SJCRH30 (cell line): Measurements from ENCODE around the gene ASB2. TPM values are rescaled to one million over a fixed set of nuclear protein-coding genes. Genes with fewer than 3 reads are reported as not detected.

Experiments
- DNase-seq, 2 experiments: peaks; one replicate each; pipeline ENCODE4 v3.0.0-alpha.2; 2015 to 2020
- H3K27ac ChIP-seq: fragments of 250-450 bp; sonication (Bioruptor Pico); 2 replicates; pipeline ENCODE4 v1.5.1; 2020; ENCODE audit warnings: mild to moderate bottlenecking, moderate library complexity
- H3K27me3 ChIP-seq: fragments of 250-450 bp; sonication (Bioruptor Pico); 2 replicates; pipeline ENCODE4 v1.5.1; 2020; ENCODE audit warnings: mild to moderate bottlenecking, moderate library complexity
- H3K36me3 ChIP-seq: fragments of 250-450 bp; sonication (Bioruptor Pico); 2 replicates; pipeline ENCODE4 v1.5.1; 2020; ENCODE audit warnings: mild to moderate bottlenecking, moderate library complexity
- H3K4me1 ChIP-seq: fragments of 250-450 bp; sonication (Bioruptor Pico); 2 replicates; pipeline ENCODE4 v1.5.1; 2020; ENCODE audit warnings: mild to moderate bottlenecking, moderate library complexity
- H3K4me3 ChIP-seq: fragments of 250-450 bp; sonication (Bioruptor Pico); 2 replicates; pipeline ENCODE4 v1.5.1; 2020; ENCODE audit warnings: mild to moderate bottlenecking, moderate library complexity
- H3K9me3 ChIP-seq: fragments of 250-450 bp; sonication (Bioruptor Pico); replicated peaks from 2 replicates; pipeline ENCODE4 v1.5.1; 2020; ENCODE audit warnings: mild to moderate bottlenecking, moderate library complexity
- total RNA-seq: library from RNA; depleted of rRNA; stranded (reverse); fragments of >200 nt; shearing (Covaris generic); gene quantifications from 2 replicates; pipeline ENCODE4 v1.2.3, GENCODE V29; 2014; rRNA removed

The ASB2 gene, protein sequence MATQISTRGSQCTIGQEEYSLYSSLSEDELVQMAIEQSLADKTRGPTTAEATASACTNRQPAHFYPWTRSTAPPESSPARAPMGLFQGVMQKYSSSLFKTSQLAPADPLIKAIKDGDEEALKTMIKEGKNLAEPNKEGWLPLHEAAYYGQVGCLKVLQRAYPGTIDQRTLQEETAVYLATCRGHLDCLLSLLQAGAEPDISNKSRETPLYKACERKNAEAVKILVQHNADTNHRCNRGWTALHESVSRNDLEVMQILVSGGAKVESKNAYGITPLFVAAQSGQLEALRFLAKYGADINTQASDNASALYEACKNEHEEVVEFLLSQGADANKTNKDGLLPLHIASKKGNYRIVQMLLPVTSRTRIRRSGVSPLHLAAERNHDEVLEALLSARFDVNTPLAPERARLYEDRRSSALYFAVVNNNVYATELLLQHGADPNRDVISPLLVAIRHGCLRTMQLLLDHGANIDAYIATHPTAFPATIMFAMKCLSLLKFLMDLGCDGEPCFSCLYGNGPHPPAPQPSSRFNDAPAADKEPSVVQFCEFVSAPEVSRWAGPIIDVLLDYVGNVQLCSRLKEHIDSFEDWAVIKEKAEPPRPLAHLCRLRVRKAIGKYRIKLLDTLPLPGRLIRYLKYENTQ
- total RNA-seq: 2.3 and 2.4 TPM in 2 replicates

DNA sequence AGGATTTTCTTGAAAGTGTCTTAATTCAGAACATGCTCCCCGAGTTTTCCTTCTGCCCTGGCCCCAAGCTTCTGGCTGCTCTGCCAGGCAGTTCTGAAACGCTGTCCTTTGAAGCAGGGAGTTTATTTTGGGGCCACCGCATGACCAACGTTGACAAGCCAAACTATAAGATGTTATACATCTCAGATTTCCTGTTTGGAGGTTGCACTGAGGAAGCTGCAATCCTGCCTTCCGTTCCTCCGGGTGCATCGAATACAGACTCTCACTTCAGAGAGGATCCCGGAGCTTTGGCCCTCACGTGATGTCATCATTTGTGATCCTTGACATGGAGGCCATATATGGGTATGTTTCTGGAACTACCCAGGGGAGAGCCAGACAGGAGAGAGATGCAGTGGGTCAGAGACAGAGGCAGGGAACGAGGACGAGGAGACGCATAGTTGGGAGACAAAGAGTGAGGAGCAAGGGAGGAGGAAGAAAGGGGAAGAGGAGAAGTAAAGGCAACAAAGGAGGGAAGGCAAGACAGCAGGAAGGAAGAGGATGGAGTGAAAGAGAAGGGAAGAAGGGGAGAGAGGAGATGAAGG is at the start of gene ASB2:
TSS of gene ASB2 (minus strand) at position 94 of the 581 bp plus-strand sequence. CDS start 12,031 bp downstream, outside the sequence.
- Histone ChIP-seq H3K36me3 (no peaks in the 10 kb centered on the region), H3K4me3 (no peak within 1 kb of the TSS), H3K9me3 (no peaks in the 10 kb centered on the region), H3K27me3 (no peaks in the 10 kb centered on the region), H3K27ac (no peak within 1 kb of the TSS), H3K4me1 (peaks cover 36% of the 10 kb centered on the region)
- DNase-seq: no peak

DNA sequence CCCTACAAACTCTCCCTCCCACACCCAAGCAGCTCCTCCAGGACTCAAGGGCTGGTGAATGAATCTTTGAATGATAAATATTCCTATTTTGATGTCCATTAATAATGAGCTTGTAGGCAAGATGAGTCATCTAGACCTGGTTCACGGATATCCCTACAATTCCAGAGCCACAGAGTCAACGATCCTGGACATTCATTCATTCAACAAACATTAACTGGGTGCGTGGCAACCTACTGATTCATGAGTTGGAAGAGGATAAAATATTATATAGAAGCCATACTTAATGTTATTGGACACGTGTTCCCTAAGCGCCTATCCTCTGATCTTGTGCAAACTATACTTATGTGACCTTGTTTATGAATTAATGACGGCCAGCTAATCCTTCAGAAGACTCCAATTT is 49.4 kb upstream of the ASB2 start:
- DNase-seq: no peak
- Histone ChIP-seq H3K4me3 (no peak overlapping the region), H3K9me3 (no peaks in the 10 kb centered on the region), H3K36me3 (no peaks in the 10 kb centered on the region), H3K27ac (no peak overlapping the region), H3K27me3 (peaks cover 5% of the 10 kb centered on the region; the same call in 1 of the 2 replicates), H3K4me1 (no peaks in the 10 kb centered on the region)

DNA sequence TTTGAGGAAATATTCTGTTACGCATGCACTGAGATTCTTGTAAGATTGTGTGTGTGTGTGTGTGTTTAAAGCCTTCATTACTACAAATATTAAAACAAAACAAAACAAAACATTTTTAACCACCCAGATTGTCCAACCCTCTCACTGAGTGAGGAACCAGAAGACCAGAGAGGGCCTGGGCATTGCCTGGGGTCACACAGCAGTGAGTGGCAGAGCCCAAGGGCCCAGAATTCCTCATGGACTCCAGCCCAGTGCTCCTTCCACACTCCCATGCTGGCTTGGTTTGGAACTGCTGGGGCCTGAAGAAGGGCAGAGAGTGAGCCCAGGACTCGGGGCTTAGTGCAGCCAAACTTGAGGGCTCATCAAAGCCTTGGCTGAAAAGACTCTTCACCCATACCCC is 48.2 kb upstream of the ASB2 start:
- Histone ChIP-seq H3K27ac (no peak overlapping the region), H3K9me3 (no peaks in the 10 kb centered on the region), H3K27me3 (peaks cover 5% of the 10 kb centered on the region; the same call in 1 of the 2 replicates), H3K4me3 (no peak overlapping the region), H3K4me1 (no peaks in the 10 kb centered on the region), H3K36me3 (no peaks in the 10 kb centered on the region)
- DNase-seq: no peak

DNA sequence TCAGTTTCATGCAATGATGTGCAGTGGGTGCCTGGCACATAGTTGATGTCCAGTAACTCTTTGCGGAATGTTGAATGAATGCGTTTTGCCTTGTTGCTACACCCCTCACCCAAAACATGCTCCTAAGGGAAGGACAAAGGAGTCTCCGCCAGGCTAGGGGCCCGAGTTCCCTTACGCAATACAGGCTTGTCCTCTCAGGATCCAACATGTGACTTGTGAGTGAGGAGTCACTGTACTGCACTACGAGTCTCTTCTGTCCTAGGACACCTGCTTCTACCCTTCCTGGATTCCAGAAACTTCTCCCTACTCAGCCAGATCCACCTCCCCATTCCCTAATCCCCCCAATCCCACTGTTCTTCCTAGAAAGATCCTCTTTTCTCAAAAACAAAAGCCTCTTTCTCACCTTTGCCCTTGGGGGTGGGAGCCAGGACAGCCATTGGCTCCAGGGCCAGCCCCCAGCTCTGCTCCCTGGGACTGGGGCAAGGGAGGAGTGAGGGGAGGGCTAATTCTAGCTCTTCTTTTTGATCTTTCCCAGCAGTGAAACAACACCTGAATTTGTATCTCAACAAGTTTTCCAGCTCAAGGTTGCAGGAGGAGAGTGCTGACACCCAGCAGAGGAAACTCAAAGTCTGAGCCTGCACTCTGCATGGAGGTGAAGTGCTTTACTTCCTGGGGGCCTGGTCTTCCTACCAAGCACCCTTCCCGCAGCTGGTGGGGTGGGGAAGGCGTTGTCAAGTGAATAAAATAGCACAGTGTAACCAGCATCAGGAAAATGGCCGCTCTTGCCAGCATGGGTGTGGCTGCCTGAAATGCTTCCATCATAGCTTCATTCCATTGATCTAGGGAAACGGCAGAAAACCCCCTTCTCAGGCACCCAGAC is 46.4 kb upstream of the ASB2 start:
- DNase-seq: no peak
- H3K4me3 ChIP-seq: no peak overlapping the region
- peaks cover 5% of the 10 kb centered on the region; the same call in 1 of the 2 replicates for H3K27me3 ChIP-seq
- H3K27ac ChIP-seq: no peak overlapping the region
- no peaks in the 10 kb centered on the region for H3K4me1 ChIP-seq
- H3K9me3 ChIP-seq: no peaks in the 10 kb centered on the region
- H3K36me3 ChIP-seq: no peaks in the 10 kb centered on the region

DNA sequence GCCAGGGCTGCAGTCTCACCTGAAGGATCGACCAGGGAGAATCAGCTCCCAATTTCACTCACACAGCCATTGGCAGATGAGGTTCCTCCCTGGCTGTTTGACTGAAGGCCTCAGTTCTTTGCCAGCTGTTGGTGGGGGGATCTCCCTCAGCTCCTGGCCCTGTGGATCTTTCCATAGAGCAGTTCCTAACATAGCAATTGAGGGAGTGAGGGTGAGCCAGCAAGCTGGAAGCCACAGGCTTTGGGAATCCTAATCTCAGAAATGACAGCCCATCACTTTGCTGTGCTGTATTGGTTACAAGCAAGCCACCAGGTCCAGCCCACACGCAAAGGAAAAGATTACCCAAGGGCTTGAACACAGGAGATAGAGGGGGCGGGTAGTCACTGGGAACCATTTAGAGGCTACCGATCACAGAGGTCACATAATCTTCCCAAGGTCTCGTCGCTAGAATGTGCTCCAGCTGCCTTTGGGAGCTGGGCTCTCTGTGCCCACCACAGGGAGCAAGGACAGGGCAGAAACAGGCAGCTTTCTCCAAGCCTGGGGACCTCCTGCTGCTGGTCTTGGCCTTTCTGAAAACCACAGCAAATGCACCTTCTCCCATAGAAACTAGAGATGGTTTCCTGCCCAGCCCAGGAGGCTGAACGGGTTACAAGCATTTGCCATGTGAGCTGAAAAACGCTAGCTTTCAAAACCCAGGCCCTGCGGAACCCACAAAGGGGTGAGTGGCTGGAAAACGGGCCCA is 45.2 kb upstream of the ASB2 start:
- H3K4me1 ChIP-seq: no peaks in the 10 kb centered on the region
- no peak for DNase-seq
- H3K36me3 ChIP-seq: no peaks in the 10 kb centered on the region
- no peak overlapping the region for H3K27ac ChIP-seq
- H3K4me3 ChIP-seq: no peak overlapping the region
- H3K27me3 ChIP-seq: no peaks in the 10 kb centered on the region
- H3K9me3 ChIP-seq: no peaks in the 10 kb centered on the region

DNA sequence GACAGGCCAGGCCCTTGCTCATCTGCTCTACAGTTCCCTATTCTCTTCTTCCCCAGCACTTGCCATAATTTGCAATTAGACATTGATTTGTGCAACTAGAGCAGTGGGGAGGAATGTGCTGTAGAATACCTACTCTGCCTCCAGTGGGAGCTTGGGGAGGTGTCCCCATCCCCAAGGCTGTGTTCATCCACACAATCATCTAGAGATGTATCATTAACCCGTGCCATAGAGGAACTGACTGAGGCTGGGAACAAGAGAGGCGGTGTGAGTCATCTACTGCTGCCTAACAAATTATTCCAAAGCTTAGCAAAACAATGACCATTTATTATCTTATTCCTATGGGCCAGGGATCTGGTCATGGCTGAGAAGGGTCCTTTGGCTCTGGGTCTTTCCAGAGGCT is 44.6 kb upstream of the ASB2 start:
- H3K4me3 ChIP-seq: no peak overlapping the region
- no peaks in the 10 kb centered on the region for H3K4me1 ChIP-seq
- H3K36me3 ChIP-seq: no peaks in the 10 kb centered on the region
- H3K9me3 ChIP-seq: no peaks in the 10 kb centered on the region
- H3K27ac ChIP-seq: no peak overlapping the region
- no peak for DNase-seq
- no peaks in the 10 kb centered on the region for H3K27me3 ChIP-seq

DNA sequence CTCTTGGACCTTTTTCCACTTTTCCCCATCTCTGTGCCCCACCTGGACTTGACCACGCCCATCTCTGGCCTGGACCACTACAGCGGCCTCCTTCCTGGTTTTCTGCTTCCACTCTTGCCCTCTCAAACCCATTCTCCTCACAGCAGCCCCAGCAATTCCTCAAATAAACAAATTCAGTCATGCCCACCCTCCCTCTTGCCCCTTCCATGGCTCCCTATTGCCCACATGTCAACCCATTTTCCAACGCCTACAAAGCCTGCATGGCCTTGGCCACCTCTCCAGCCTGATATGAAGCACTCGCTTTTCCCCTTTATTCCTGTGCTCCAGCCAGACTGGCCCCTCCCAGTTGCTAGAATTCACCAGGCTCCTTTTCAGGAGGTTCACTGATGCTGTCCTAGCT is 43.9 kb upstream of the ASB2 start:
- Histone ChIP-seq H3K9me3 (no peaks in the 10 kb centered on the region), H3K27ac (no peak overlapping the region), H3K27me3 (no peaks in the 10 kb centered on the region), H3K4me1 (no peaks in the 10 kb centered on the region), H3K36me3 (no peaks in the 10 kb centered on the region), H3K4me3 (no peak overlapping the region)
- no peak for DNase-seq

DNA sequence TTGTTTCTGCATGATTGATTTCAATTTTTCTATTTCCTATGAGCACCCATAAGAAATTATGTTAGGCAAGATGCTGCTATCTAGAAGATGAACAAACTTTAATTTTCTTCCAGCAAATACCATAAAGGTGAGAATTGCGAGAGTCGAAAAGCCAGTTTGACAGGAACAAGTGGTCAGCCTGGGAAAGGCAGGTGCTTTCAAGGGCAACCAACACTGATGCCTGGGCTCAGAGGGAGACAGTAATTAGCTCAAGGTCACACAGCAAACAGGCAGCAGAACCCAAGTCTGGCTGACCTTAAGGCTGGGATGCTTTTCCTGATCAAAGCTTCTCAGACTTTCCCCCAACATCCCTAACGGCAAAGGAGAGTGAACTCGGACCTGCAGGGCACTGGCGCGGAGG is 43.0 kb upstream of the ASB2 start:
- Histone ChIP-seq H3K4me1 (no peaks in the 10 kb centered on the region), H3K4me3 (no peak overlapping the region), H3K27ac (no peak overlapping the region), H3K36me3 (no peaks in the 10 kb centered on the region), H3K27me3 (no peaks in the 10 kb centered on the region), H3K9me3 (no peaks in the 10 kb centered on the region)
- DNase-seq: no peak

DNA sequence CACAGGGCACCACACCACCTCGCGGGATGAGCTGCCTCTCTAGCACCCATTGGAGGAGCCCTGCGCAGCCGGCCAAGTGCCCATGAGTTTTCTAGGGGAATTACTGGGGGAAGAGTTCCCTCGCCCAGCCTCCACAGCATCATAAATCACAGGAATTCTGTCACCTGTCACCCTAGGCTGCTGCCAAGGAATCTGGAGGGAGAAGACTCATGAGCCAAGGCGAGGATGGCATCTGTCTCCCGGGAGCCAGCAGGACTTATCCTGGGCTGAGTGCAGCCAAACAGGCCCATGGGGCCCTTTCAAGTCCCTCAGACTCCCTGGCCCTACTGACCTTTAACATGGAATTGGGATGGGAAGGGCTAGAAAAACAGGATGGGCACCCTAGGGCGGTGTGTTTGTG is 41.9 kb upstream of the ASB2 start:
- no peaks in the 10 kb centered on the region for H3K4me1 ChIP-seq
- H3K4me3 ChIP-seq: no peak overlapping the region
- H3K27me3 ChIP-seq: no peaks in the 10 kb centered on the region
- no peak overlapping the region for H3K27ac ChIP-seq
- H3K9me3 ChIP-seq: no peaks in the 10 kb centered on the region
- DNase-seq: no peak
- H3K36me3 ChIP-seq: no peaks in the 10 kb centered on the region

DNA sequence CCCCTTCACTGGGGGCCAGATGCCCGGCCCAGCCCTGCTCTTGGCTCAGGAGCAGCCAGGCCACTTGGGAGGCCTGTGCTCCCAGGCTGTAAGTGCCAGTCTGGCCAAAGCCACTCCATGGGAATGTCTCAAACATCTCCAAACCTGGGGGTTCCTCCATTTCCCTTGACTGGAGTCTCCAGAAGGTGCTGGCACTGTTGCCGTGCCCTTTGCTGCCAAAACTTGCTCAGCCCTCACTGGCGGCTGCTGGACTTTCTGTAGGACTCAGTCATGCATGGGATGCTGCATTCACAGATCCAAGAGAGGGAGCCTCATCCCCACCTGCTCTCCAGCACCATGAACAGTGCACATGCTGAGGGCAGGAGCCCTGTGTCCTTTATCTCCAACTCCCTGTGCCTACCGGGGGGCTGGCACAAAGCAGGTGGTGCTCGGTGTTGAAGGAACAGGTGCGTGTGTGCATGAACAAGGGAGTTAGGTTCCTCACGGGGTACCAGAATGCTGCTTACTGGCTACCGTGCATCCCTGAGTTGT is 40.1 kb upstream of the ASB2 start:
- Histone ChIP-seq H3K27me3 (no peaks in the 10 kb centered on the region), H3K9me3 (no peaks in the 10 kb centered on the region), H3K4me3 (no peak overlapping the region), H3K4me1 (no peaks in the 10 kb centered on the region), H3K27ac (no peak overlapping the region), H3K36me3 (no peaks in the 10 kb centered on the region)
- DNase-seq: no peak

DNA sequence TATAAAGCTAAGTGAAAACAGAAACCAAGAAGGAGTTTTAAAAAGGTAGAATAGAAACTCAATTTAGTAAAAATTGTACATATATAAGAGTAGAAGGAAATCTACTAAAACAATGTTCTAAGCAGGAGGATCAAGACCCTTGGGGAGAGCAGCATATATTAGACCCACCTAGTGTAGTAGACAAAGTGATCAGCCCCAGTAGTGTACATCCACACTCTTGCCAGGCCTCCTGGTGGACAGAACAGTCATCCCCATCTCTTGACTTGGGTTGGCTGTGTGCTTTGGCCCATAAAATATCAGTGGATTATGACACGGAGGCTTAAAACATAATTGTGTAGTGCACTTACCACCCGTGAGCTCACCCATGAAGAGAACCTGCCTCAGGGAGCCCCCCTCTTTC is 38.9 kb upstream of the ASB2 start:
- H3K9me3 ChIP-seq: no peaks in the 10 kb centered on the region
- H3K36me3 ChIP-seq: no peaks in the 10 kb centered on the region
- no peak for DNase-seq
- H3K27me3 ChIP-seq: no peaks in the 10 kb centered on the region
- no peak overlapping the region for H3K27ac ChIP-seq
- H3K4me1 ChIP-seq: peaks cover 2% of the 10 kb centered on the region
- no peak overlapping the region for H3K4me3 ChIP-seq

DNA sequence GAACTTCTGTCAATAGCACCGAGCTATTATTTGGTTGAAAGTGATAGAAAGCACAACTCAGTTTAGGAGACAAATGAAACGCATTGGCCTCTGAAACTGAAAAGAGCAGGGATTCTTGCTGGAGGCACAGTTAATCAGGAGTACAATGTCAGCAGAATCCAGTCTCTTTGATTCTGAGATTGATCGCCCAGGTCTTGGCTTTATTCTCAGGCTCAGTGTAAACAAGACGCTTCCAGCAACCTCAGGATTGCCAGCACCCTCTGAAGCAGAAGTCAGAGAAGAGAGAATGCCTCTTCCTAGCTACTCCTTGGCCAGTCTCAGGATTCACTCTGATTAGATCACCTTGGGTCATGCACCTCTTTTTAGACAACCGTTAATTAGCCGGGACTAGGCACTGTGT is 38.0 kb upstream of the ASB2 start:
- H3K36me3 ChIP-seq: no peaks in the 10 kb centered on the region
- no peak overlapping the region for H3K27ac ChIP-seq
- no peaks in the 10 kb centered on the region for H3K27me3 ChIP-seq
- H3K4me3 ChIP-seq: no peak overlapping the region
- no peak for DNase-seq
- no peaks in the 10 kb centered on the region for H3K9me3 ChIP-seq
- H3K4me1 ChIP-seq: peaks cover 9% of the 10 kb centered on the region

DNA sequence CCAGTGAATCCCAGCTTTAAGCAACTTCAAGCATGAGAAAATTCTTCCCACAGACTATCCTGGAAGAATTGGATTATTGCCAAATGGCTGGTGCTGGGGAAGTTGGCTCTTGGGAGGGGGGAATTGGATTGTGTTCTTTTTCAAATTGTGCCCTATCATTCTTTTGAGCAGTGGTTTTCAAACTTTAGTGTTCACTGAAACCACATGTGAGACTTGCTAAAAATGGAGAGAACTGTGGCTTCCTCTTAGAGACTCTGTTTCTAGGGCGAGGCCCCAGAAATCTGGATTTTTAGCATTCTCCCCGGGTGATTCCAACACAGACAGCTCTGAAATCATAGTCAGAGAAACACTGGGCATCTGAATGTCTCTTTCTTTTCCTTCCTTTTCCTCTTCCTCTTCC is 35.4 kb upstream of the ASB2 start:
- H3K4me1 ChIP-seq: peaks cover 11% of the 10 kb centered on the region
- no peak overlapping the region for H3K4me3 ChIP-seq
- no peak overlapping the region for H3K27ac ChIP-seq
- H3K27me3 ChIP-seq: no peaks in the 10 kb centered on the region
- no peak for DNase-seq
- no peaks in the 10 kb centered on the region for H3K36me3 ChIP-seq
- H3K9me3 ChIP-seq: no peaks in the 10 kb centered on the region

DNA sequence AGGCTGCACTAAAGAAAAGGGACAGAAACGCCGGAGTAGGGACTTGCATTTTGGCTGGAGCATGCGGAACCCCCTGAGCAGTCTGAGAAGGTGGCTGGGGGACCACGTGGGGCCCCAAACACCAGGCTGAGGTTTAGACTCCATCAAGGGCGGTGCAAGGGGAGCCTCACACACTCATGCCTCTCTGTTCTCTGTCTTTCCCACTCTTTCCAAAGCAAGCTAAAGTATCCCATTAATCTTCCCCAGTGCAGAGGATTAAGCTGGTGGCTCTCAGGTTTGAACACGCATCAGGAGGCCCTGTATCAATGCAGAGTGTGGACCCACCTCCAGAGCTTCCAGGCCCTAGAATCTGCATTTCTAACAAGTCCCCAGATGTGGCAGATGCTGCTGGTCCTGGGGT is 34.3 kb upstream of the ASB2 start:
- Histone ChIP-seq H3K4me1 (peaks cover 11% of the 10 kb centered on the region), H3K27me3 (no peaks in the 10 kb centered on the region), H3K36me3 (no peaks in the 10 kb centered on the region), H3K4me3 (no peak overlapping the region), H3K9me3 (no peaks in the 10 kb centered on the region), H3K27ac (no peak overlapping the region)
- no peak for DNase-seq
